GM18951 (cell line): ENCODE data around the gene CAMK1D.
"Not testable (repeated sequence)": the region's sequence is repeated elsewhere in the genome, so short reads cannot be mapped to it uniquely, and the experiment has no call there.

ENCODE experiments used
- POLR2A ChIP-seq: IDR thresholded peaks from 4 replicates; pipeline ENCODE4 v1.6.1; 2011; ENCODE audit warnings: mild to moderate bottlenecking; ENCODE audit not compliant: insufficient read length, insufficient read depth; ENCODE audit errors: extremely low read depth
- in situ Hi-C: fragments of 300-500 bp; cut with MboI; formaldehyde crosslinking; loops from one replicate; pipeline ENCODE4 v1.12.0; 2022; ENCODE audit warnings: low sequenced_read_pairs, mixed read lengths, inconsistent platforms; ENCODE audit not compliant: unreplicated experiment

CAMK1D gene

DNA sequence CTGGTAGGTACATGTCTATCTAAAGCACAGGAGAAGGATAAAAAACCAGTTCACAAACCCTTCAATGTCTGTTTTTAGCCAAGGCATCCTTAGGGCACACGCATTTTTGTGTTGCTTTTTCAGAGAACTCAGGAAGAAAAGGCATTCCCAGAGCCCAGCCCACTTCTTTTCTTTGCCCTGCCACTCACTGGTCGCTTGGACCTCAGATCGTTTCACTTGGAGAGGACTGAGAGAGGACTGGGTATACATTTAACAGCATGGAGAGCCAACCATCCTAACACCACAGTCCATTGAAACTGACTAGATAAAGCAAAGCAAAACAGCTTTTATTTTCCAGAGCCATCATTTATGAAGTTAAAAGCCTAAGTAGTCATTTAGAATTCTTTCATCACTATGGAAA, 194.2 kb downstream of the CAMK1D start:
- no peak for TF ChIP-seq POLR2A
- in situ Hi-C loops: no loop called here

DNA sequence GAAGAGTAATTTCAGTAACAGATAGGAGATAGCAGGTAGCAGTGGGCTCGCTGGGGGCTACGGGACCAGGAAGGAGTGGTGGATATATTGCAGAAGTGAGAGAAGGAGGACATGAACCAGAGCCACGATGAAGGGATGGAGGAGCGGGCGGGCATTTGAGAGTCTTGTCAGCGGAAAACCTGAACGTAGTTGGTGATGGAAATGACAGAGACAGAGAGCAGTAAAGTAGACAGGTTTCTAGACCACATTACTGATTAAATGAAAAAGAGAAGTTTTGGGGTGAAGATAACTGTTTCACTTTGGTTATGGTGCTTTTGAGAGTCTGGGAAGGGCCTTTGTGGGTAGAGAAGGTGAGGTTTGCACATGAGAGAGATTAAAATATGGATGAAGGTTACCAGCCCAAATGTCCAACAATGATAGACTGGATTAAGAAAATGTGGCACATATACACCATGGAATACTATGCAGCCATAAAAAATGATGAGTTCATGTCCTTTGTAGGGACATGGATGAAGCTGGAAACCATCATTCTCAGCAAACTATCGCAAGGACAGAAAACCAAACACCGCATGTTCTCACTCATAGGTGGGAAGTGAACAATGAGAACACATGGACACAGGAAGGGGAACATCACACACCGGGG, 196.9 kb downstream of the CAMK1D start:
- in situ Hi-C loops: not testable (repeated sequence)

DNA sequence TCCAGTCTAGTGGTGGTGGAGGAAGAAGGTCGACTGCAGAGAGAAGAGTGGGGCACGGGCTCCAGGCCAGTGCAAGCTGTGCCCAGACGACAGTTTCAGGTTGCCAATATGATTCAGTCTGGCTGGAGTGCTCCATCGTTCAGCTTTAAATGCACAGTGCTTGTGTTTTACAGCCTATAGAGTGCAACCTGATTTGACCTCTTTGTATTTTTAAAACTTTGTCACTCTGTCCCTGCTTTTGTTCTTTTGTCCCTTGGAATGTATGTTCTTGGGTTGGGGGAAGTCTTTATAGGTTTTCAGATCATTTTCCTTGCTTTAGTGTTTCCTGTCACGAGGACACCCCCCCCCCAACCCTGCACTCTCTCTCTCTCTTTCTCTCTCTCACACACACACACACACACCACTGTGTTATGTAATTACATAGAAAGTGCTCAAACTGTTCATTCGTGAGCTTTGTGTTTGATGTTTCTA, 198.0 kb downstream of the CAMK1D start:
- in situ Hi-C loops: no loop called here
- TF ChIP-seq POLR2A: no peak

DNA sequence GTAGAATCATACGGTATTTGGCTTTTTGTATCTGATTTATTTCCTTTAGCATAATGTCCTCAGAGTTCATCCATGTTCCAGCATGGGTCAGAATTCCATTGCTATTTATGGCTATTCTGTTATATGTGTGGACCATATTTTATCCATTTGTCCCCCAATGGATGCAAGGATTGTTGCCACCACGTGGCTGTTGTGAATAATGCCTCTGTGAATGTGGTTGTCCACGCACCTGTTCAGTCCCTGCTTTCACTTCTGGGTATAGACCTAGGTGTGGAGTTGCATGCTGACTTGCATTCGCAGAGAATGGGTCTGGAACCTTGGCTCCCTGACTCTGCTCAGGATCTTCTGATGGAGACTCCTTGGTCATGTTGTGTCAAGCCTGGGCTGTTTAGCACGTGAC, 199.9 kb downstream of the CAMK1D start:
- no peak for TF ChIP-seq POLR2A

DNA sequence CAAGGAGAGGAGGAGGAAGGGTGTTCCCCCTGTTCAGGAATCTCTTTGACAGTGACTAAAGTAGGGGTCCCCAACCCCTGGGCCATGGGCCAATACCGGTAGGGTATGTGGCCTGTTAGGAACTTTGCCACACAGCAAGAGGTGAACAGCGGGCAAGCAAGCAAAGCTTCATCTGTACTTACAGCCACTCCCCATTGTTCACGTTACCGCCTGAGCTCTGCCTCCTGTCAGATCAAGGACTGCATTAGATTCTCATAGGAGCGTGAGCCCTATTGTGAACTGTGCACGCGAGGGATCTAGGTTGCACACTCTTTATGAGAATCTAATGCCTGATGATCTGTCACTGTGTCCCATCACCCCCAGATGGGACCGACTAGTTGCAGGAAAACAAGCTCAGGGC, 201.6 kb downstream of the CAMK1D start:
- in situ Hi-C loops: no loop called here

More for the DNA sequence above, 199.9 kb downstream of the CAMK1D start:
- in situ Hi-C loops: no loop called here

DNA sequence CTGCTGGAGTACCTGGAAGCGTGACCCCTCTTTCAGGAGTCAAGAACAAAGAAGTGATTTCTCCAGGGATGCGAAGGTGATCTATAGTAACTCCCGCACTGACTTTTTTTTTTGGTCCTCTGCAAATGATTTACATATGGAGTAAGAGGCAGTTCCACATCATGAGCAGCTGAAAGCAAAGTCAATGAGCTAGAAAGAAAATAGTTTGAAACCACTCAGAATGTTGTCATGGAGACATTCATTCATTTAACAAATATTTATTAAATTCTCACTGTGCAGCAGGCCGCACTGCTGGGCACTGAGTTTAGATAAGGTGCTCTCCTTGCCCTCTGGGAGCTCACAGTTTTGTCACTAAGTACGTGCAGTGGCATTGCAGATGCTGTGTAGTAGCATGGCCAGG, 206.7 kb downstream of the CAMK1D start:
- in situ Hi-C loops: no loop called here
- no peak for TF ChIP-seq POLR2A

More for the DNA sequence above, 201.6 kb downstream of the CAMK1D start:
- no peak for TF ChIP-seq POLR2A

DNA sequence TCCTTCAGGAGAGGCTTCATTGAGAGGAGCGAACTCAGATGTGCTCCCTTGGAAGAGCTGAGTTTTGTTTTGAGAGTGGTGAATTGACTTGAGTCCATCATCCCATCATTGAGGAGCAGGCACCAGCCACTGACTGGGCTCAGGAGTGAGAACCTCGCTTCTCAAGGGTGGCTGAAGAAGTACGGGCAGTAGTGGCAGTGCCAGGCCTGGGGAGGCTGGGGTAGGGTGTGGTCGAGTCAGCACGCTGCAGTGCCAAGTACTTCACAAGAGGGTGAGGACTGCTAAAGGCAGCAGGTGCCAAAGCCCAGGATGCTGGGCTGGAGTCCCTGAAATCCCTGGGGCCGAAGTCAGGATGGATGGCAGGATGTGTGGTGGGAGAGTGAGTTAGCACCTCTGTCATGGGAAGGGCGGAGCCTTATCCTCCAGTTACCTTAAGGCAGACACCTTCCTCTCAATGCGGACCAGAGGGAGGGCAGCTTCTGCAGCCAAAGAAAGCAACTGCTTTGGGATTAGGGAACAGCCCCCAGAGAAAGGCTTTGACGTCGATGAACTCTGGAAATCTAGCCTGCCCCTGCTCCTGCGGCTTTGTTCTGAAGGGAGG, 210.3 kb downstream of the CAMK1D start:
- TF ChIP-seq POLR2A: no peak
- in situ Hi-C loops: no loop called here

DNA sequence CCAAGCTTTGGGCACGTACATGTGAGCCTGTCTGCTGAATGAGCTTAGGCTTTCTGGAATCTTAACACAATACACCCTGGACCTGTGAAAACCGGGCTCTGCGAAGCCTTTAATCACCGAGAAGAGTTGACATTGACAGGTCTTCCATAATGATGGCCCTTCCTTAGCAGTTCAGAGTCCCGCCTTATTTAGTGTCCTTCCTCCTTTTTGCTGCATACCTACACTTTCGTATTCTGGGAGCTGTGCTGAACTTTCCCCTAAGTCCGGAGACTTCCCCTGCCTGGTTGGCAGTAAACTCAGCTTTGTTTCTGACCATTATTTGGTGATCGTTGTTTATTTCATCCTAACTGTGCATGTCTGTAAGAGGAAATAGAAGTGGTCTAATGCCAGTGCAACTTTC, 212.0 kb downstream of the CAMK1D start:
- in situ Hi-C loops: no loop called here

DNA sequence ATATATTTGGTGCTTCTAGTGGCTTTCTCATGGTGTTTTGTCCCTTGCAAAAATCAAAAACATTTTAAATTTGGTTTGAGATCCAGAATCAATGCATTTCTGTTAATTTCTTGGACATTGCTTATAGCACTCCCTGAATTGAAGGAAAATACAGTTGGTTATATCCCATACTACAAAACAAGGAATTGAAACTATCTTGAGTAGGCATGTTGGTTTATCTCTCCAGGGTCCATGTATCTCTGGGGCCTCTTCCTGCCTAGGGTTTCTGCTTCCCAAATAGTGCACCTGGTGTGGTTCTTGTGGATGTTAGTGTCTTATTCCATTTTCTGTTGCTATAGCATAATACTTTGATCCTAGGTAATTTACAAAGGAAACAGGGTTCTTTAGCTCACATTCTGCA, 212.4 kb downstream of the CAMK1D start:
- TF ChIP-seq POLR2A: no peak
- in situ Hi-C loops: no loop called here

More for the DNA sequence above, 212.0 kb downstream of the CAMK1D start:
- TF ChIP-seq POLR2A: no peak

DNA sequence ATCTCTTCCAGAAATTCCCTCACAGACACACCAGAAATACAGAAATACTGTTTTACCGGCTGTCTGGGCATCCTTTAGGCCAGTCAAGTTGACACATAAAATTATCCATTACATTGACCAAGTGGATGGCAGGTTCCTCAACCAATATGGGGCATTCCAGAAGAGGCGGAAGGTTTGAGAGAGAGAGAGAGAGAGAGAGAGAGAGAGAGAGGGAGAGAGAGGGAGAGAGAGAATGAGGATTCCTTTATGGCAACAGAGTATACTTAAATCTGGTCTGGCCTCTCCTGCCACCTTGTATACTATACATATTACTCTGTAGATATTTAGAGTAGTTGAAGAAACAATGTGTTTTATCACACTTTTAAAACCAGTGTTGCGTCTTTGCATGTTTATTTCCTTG, 214.1 kb downstream of the CAMK1D start:
- in situ Hi-C loops: no loop called here
- no peak for TF ChIP-seq POLR2A

DNA sequence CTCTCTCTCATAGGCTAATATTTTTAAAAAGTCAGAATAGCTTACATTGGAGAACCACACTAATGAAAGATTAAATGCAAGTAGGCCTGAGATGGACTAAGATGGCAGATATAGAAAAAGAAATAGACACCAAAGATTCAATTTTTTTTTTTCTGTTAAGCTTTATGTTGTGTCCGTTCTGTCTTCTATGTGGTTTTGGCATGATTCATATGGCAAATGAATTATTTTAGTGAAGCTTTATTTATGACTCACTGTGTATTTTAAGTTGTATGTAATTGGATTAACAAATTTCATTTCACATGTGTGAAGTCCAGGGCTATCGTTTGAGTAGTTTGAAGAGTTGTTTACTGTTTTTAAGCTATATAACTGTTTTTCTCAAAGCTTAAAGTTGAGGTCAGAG, 214.8 kb downstream of the CAMK1D start:
- in situ Hi-C loops: no loop called here
- no peak for TF ChIP-seq POLR2A

DNA sequence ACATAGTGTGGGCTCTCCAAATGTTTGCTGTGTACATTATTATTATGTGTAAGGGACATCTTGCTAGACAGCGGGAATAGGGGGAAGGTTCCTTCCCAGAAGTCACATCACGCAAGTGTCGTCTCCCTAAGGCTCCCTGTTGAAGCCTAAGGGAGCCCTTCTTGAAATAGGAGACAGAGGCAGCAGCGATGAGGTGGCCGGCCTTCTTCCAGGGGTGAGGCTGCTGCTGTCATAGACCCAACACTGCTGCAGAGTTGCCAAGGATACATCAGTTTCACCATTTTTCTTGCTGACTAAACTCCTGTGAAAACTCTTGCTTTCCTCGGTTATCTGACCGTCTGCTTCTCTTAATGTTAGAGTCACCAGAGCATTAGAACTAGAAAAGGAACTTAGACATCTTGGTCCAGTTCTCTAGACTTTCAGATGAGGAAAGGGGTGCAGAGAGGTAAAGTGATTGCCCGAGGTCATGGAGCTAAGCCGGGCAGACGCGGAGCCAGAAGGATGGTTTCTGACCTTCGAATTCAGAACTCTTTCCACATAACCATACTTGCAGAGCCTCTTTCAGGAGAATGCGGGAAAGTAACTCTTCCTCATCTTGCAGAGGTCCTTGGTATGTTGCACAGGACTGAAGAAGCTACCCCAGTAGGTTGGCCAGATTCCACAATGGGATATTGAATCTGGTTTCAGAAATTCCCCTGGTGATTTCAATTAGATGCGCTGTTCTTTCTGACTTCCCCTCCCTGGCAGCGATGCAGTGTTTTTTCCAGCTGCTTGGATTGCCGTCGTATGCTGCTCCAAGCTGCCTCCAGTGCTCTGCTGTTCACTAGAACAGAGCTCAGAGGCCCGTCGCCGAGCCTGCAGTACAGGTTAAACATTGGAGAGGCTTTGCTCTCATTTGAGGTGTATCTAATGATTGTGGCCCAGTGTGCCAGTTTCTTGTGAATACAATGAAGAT, 217.1 kb downstream of the CAMK1D start:
- TF ChIP-seq POLR2A: no peak
- in situ Hi-C loops: no loop called here

DNA sequence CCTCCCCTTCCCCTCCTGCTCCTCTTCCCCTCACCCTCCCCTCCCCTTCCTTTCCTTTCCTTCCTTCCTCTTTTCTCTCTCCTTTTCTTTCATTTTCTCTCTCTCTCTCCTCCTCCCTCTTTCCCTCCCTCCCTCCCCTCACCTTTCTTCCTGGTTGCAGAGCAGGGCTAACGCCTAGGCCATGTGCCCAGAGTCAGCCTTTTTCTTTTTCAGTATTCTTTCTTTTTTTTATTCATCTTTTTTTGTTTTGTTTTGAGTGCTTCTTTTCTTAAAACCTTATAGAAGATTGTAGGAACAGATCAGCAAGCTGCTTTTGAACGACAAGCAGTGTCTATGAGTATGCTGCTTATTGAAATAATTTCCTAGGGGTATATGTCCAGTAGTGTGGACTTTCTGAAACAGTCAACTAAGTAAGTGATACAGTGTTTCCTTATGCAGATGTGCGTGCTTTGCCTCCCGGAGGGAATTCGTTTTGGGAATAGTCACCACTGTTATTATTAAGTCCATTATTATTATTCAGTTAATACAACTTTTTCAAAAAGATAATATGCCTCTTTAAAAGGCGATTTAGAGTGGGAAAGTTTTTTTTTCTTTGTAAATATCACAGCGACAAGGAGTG, 219.2 kb downstream of the CAMK1D start:
- in situ Hi-C loops: no loop called here
- no peak for TF ChIP-seq POLR2A
